ENCODE data around the gene CGB7.
"Not testable (repeated sequence)": the region's sequence is repeated elsewhere in the genome, so short reads cannot be mapped to it uniquely, and the experiment has no call there.

CGB7 gene

DNA sequence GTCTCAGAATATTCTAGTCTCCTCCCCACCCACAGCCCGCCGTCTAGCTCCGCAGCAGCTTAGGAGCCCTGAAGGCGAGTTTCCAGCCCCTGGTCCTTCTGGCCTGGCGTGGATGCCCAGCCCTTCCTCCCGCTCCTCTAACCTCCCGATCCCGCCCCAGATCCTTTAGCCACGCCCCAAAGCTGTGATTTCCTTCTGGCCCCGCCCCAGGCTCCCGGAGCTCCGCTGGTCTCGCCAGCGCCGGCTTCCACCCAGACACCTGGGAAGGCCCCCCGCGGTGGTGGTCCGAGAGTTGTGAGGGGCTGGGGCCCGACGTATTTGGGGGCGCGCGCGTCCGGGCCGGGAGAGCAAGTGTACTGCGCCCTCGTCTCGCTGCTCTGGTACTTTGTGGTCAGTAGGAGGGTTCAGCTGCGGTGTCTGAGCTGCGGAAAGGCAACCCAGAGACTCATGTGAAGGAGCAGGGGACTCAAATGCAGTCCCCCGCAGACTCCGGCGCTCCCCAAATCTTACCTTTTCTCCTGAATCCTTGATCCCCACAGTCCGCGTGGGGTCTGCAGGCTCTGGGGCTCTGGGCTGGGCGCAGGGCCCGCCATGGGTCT lies at the start of gene CGB7:
TSS of gene CGB7 (minus strand) at position 114 of the 599 bp plus-strand sequence. CDS start 2,374 bp downstream, outside the sequence.
- DNase-seq (ENCODE audit: low spot score) (peak; percentile 87), FAIRE-seq (no peak)

DNA sequence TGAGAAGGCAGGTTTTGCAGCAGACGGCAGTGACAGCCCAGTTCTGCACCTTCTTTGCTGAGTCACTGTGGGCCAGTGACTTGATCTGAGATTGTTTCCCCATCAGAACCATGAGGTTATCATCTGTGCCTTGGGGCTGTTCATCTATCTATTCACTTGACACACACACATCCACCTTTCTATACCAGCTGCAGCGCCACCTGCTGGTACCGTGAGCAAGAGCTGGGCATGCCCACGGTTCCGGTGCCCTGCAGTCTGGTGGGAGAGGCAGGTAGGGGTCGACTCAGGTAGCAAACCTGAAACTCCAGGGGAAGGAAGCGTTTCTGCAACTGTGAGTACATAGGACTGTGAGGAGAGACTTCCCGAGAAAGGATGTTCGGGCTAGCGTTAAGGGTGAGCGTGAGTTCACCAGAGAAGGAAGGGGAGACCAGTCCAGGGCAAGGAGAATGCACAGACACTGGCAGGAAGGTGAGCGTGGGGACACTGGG lies 49.1 kb upstream of the CGB7 start:
- peak; percentile 47 for DNase-seq (ENCODE audit: low spot score)
- peak; percentile 92 for FAIRE-seq

DNA sequence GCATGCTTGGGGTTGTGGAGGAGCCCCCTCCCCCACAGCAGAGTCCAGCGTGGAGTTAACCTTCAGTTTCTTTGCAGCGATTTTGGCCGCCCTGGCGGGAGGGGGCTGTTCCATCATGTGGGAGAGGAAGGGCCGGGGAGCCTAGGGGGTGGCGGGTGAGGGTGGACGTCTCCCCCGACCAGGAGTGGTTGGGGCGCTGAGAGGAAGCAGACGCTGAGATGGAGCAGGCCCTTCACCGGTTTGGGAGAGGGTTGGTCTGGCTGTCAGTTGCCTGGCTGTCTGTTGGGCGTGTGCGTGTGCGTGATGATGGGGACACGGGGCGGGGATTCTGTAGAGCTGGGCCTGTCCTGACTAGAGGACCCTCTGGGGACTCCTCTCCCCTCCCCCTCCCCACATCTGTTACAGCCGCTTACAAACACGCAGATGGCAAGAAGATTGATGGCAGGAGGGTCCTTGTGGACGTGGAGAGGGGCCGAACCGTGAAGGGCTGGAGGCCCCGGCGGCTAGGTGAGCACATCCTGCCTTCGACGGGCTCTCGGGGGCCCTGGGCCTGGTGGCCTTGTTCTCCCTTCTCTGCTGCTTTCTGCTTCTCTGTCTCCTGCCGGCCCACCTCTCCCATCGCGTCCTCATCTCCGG lies 46.8 kb upstream of the CGB7 start:
- FAIRE-seq (no peak), DNase-seq (ENCODE audit: low spot score) (no peak)

DNA sequence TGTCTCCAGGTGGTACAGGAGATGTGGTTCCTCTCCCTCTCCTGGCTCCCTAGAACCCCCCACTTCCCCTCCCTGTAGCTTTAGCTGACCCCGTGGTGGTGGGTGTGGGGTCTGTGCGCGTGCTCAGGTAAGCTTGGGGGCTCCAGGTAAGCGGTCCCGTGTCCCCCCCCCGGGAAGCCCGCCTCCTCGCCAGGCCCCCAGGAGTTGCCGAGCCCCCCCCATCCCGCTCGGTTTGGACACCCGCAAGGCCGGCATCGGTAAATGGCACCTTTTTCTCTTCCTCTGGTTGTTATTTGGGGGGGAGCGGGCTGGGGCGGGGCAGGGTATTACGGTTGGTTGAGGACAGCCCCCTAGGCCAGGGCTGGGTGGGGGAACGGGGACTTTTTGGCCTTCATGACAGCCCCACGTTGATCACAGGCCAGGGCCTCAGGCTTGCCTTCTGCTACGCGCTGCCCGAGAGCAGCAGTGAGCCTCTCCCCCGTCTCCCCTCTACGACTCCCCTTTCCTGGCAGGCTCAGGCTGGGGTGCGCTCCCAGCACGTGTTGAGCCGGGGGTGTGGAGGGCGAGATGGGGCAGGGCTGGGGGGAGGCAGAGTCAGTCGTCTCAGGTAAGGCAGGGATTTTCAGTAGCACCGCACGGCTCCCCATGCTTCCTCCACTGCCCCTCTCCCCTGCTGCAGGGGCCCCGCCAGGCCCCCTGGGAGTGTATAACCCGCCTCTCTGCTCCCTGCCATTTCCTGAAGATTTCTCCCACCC lies 46.0 kb upstream of the CGB7 start:
- FAIRE-seq (no peak), DNase-seq (ENCODE audit: low spot score) (no peak)

DNA sequence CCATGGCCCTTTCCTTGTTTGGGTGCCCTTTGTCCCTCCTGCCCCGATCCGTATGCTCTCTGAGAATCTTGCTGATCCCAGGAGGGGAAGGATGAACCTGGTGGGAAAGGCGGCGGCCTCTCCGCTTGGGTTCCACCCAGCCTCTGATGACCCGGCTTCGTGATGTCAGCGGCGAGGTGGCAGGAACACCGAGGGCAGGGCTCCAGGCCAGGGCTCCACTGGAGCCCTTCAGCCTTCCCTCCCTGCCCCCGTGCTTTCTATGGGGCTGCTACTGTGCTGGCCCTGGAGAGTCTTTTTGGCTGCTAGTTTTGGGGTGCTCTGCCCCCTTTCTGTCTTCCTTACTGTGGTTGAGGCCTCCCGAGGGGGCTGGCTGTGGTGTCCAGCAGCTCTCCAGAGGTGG lies 44.8 kb upstream of the CGB7 start:
- FAIRE-seq (no peak), DNase-seq (ENCODE audit: low spot score) (no peak)

DNA sequence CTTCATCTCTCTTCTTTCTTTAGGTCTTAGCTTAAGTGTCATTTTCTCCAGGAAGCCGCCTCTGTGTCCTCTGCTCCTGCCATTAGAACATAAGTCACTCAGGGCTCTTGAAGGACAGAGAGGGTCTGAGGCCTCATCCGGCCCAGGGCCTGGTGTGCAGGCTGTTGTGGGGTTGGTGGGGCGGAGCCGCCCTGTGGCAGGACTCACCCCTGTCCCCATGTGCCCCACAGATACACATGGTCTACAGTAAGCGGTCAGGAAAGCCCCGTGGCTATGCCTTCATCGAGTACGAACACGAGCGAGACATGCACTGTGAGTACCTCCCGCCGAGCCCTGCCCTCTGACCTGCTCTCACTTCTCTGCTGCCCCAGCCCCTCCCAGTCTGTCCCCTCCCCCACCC lies 43.6 kb upstream of the CGB7 start:
- no peak for FAIRE-seq
- DNase-seq (ENCODE audit: low spot score) = no peak

DNA sequence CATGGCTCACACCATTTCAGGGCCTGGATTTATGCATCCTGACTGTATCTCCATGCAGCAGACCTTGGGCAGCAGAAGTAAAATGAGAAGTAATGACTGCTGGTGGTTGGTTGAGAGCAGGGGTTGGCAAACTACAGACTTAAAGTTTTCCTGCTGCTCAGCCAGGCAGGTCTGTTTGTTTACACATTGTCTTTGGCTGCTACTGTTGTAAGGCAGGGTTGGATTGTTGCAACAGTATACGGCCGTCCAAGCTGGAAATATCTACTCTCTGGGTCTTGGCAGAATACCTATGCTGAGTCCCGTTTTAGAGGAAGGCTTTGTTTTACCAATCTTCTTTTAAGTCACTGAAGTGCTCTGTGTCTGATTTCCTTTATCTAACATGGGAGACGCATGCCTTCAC lies 41.2 kb upstream of the CGB7 start:
- no peak for FAIRE-seq

DNA sequence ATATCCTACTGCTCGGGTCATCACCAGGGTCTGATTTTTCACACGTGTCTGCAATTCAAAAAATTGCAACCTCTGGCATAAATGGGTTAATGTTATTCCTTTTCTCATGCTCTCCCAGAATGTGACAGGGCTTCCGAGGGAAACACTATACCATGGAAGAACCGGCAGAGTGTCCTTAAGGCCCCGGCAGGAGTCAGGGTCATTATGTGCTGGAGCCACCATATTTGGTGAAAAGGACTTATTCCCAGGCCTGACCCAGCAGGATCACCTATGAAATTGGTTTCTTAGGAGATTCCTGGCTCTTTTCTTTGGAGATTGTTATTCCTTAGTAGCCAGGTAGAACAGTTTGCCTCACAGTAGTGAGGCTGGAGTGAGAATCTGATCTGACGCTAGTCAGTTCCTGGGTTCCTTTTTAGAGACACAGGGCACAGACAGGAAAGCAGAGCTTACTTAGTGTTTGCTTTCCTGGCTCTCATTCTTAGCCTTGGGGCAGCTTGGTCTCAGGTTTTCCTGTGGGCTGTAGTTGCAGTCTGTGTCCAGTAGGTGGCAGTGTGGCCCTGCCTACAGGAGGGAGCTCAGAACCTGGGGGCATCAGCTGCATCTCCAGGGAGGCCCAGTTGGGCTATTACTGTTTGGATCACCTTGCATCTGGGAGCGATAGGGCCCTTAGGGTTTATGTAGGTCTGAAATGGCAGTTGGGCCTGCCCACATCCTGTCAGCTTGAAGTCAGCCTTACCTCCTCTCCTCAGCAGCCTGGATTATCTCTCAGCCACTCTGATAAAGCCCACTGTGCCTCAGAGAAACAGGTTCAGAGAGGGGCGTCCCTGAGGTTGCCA lies 40.1 kb upstream of the CGB7 start:
- DNase-seq (ENCODE audit: low spot score) (peak; percentile 68), FAIRE-seq (peak; percentile 46)

More for the DNA sequence above, 41.2 kb upstream of the CGB7 start:
- DNase-seq (ENCODE audit: low spot score) = no peak

DNA sequence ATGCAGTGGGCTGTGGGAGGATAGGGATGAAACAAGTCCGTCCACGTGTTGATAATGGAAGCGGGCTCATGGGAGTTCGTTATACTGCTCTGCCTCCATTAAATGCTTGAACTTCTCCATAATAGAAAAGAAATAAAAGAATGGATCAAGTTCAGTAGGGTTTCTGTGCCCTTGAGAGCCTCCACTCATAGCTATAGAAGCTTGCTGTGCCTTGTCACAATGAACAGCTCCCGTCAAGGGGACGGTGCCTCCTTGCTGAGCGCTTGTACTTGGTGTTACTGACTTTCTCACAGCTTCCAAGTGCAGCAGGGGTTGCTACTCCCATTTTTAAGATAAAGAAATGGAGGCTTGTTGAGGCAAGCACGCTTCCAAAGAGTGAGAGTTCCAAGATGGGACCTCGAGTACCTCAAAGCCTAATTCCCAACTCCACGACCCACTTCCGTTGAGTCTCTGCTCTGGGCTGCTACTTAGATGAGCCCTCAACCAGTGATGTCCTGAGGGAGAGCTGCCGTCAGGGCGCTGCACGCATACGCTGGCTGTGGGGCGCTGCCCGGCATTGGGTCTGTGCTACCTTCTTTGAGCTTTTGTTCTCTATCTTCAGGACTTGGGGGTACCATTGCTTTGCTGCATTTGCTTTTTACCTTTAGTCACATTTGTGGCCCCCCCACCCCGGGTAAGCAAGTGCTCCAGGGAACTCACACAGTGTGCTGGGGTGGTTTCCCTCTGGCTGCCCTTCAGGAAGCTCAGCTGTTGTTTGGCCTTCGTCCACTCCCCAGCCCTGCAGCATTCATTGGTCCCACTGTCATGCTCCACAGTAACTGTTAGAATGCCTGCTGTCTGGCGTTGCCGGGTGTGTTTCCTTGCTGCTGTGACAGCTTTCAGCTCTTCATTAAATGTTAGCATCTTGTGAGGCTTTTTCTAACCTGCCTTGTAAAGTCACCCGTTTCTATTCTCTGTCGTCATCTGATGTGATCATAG lies 37.2 kb upstream of the CGB7 start:
- DNase-seq (ENCODE audit: low spot score) = no peak
- FAIRE-seq = no peak

DNA sequence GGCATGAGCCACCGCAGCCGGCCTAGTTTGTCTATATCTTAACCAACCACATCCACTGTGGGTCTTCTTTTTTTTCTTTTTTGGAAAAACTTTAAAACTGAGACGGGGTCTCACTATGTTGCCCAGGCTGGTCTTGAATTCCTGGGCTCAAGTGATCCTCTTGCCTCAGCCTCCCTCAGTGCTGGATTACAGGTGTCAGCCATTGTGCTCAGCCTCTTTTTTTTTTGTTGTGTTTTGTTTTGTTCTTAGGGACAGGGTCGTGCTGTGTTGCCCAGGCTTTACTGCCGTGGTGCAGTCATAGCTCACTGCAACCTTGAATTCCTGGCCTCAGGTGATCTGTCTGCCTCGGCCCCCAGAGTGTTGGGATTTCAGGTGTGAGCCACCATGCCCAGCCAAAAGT lies 35.1 kb upstream of the CGB7 start:
- DNase-seq (ENCODE audit: low spot score) (no peak), FAIRE-seq (no peak)

DNA sequence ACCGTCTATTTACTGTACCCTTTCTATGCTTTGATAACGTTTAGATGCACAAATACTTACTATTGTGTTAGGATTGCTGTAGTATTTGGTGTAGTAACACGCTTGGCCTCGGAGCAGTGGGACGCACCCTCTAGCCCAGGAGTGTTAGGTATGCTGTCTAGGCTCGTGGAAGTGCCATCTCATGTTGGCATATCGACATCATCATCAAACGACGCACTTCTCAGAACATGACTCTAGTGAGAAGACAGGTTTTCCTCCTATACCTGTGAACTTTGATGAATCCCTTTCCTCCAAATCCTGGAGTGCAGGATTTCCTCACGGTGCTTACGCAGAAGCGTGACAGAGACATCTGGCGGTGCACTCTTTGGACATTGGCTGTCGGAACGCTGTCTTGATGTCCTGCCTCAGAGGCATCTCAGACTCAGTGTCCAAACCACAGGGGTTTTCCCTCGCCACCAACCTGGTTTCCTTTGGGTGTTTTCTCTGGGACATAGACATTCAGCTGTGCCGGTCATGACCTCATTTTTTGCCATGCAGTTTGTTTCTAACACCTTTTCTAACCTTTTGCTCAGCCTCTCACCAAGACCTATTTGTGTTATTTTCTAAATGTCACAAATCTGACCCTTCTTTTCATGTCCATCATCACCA lies 34.0 kb upstream of the CGB7 start:
- FAIRE-seq (no peak), DNase-seq (ENCODE audit: low spot score) (no peak)

DNA sequence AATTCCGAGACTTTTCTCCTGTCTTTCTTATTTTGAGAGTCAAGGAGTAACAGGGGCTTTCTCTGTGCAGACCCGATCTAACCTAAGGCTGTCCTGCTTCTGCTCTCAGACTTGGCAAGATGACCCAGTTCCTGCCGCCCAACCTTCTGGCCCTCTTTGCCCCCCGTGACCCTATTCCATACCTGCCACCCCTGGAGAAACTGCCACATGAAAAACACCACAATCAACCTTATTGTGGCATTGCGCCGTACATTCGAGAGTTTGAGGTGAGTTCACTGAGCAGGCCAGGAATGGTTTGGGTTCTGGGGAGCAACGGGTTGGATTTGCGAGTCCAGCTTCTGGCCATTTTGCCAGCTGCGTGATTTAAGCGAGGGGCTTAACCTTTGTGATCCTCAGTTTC lies 28.7 kb upstream of the CGB7 start:
- DNase-seq (ENCODE audit: low spot score) (no peak), FAIRE-seq (no peak)

DNA sequence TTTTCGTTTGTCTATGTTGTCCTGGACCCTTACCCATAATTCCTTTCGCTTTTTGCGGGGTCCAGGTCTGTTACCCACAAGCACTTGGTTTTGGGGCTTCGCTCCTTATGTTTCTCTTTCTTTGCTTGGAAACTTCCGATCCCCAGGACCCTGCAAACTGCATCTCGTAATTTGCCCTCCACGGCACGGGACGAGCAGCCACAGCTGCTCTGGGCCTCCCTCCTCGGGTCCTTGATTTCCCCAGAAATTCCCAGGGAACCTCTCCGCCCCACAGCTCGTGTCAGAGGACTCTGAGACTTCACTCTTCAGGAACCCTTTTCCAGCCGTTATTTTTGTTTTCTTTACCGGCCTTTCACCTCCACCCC lies 28.3 kb upstream of the CGB7 start:
- FAIRE-seq = no peak
- no peak for DNase-seq (ENCODE audit: low spot score)

DNA sequence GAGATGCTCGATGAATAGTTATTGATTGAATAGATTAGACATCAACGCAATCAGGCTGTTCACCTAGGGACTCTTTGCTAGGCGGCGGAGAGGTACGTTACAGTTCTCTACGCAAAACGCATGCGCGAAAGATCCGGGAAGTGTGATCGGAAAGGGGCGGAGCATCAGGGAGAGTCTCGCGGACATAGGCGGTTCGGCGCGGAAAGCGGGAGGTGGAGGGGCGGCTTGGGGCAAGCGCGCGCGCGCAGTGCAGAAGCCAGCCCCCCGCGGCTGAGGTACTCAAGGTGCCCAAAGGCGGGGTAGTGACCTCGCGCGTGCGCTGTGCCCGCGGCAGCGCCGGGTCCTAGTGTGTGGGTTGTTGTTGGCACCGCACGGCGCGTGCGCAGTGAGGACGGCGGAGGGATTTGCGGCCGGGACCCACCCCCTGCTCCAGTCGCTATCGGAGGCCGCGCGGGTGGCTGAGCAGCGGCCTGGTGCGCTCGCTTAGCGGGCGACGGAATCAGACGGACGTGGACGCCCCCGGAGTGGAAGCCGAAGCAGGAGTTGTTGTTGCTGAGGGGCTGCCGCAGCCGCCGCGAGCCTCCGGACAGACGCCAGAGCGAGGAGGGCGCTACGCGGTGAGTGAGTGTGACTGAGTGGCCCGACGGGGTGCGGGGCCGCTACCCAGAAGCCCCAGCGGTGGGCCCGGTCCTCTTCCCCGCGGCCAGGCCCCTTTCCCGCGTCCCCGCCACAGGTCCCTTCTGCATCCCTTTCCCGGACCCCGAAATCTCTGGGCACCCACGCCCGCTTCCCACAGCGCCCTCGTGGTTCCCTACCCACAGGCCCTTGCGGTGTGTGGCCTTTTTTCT lies 27.7 kb upstream of the CGB7 start, which contains the start of gene SNRNP70:
TSS of gene SNRNP70 (plus strand) at position 432 of the 848 bp plus-strand sequence. CDS start 964 bp downstream, outside the sequence.
- peak; percentile 85 for FAIRE-seq
- peak; percentile 99 for DNase-seq (ENCODE audit: low spot score)

DNA sequence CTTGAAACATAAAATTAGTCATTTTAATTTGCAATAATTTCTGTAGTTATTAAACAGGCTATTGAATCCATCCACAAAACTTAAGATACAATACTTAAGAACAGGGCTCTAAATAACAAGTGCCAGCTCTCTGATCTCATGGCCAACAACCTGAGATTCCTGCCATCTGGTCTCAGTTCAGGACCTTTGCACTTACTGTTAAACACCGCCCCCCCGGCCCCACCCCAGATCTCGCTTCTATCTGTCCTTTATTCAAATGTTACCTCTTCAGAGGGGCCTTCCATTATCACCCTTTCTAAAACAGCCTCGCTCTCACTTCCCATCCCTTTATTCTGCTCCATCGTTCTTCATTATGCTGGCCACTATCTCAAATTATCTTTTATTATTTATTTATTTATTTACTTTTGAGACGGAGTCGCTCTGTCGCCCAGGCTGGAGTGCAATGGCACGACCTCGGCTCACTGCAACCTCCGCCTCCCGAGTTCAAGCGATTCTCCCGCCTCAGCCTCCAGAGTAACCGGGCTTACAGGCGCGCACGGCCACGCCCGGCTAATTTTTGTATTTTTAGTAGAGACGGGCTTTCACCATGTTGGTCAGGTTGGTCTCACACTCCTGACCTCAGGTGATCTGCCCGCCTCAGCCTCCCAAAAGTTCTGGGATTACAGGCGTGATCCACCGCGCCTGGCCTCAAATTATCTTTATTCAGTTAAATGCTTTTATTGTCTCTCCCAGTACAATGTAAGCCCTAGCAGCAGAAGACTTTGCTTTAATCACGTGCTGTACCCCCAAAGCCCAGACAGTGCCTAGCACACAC lies 26.9 kb upstream of the CGB7 start:
- DNase-seq (ENCODE audit: low spot score) (no peak), FAIRE-seq (no peak)

DNA sequence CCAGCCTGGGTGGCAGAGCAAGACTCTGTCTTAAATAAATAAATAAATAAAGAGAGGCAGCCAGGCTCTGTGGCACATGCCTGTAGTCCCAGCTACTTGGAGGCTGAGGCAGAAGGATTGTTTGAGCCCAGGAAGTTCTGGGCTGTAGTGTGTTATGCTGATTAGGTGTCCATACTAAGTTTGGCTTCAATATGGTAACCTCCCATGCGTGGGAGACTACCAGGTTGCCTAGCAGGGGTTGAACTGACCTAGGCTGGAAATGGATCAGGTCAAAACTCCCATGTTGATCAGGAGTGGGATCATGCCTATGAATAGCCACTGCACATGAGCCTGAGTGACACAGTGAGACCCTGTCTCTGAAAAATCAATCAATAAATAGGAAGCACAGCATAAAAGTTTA lies 23.7 kb upstream of the CGB7 start:
- DNase-seq (ENCODE audit: low spot score) (no peak), FAIRE-seq (no peak)

DNA sequence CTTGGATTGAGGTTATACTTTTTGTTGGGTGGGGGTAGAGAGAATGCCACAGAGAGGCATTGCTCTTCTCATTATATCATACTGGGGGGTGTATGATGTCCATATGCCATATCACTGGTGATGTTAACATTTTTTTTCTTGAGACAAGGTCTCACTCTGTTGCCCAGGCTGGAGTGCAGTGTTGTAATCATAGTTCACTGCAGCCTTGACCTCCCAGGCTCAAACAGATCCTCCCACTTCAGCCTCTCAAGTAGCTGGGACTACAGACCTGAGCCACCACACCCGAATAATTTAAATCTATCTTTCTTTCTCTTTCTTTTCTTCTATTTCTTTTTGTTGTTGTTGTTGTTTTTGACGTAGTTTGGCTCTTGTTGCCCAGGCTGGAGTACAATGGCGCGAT lies 22.8 kb upstream of the CGB7 start:
- DNase-seq (ENCODE audit: low spot score) = no peak
- FAIRE-seq = no peak

DNA sequence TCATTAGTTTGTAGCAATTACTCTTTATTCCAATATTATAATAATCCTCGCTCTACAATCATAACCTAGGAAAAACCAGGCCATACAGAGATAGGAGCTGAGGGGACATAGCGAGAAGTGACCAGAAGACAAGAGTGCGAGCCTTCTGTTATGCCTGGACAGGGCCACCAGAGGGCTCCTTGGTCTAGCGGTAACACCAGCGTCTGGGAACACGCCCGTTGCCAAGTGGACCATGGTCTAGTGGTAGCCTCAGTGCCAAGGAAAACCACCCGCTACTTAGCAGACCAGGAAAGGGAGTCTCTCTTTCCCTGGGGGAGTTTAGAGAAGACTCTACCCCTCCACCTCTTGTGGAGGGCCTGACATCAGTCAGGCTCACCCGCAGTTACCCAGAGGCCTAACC lies 17.3 kb upstream of the CGB7 start:
- FAIRE-seq; DNase-seq (ENCODE audit: low spot score): not testable (repeated sequence)

Measured in urothelium cell line (cell line).